Mucosa of descending colon (tissue), 3 donors: ENCODE measurements around the gene CAMSAP3. TPM values are rescaled to one million over a fixed set of nuclear protein-coding genes. Genes with fewer than 3 reads are reported as not detected.

Experiments
- ATAC-seq: fragments of 200-7000 bp; cut with Tn5 transposase; one replicate; pipeline ENCODE4 v1.9.1; 2020; ENCODE audit warnings: mild to moderate bottlenecking, moderate library complexity
- DNase-seq, 3 donors: peaks; one replicate each; pipeline ENCODE4 v3.0.0-alpha.2; 2020
- H3K36me3 ChIP-seq: fragments of 200-600 bp; one replicate; pipeline ENCODE4 v1.8.0; 2021; ENCODE audit warnings: low read depth, mild to moderate bottlenecking
- H3K4me1 ChIP-seq: fragments of 200-600 bp; one replicate; pipeline ENCODE4 v1.8.0; 2021; ENCODE audit warnings: low read depth, mild to moderate bottlenecking
- H3K4me3 ChIP-seq: fragments of 200-600 bp; one replicate; pipeline ENCODE4 v1.8.0; 2021; ENCODE audit warnings: mild to moderate bottlenecking
- H3K9me3 ChIP-seq: fragments of 200-600 bp; one replicate; pipeline ENCODE4 v1.8.0; 2021; ENCODE audit warnings: mild to moderate bottlenecking
- intact Hi-C, 2 donors: fragments of 100-400 bp; cut with DNase I in 1 of 2; cut with micrococcal nuclease in 1 of 2; formaldehyde crosslinking; loops; one replicate each; pipeline versions ENCODE4 v1.11.0 to v1.11.1; 2022; cut with DNase I, micrococcal nuclease
- microRNA-seq: library from miRNA; unstranded; fragments of <30 nt; microRNA quantifications from one replicate; pipeline ENCODE4, GENCODE V29; 2019
- total RNA-seq, 3 donors: library from RNA; stranded (reverse); fragmentation: NEBNext Ultra II Directional in 2 of 3; extraction: Animal tissue kit (Norgen Biotek cat#: 25700) in 2 of 3; gene quantifications; one replicate each; pipeline versions ENCODE4 v1.2.1 to v1.2.4, GENCODE V29; 2021 to 2023
- TF ChIP-seq, protein P1 (sequence below): fragments of 200-600 bp; IDR thresholded peaks from one replicate; pipeline ENCODE4 v1.8.0; 2022; ENCODE audit warnings: antibody characterized with exemption, mild to moderate bottlenecking
- donor health status: DM: no; HTN: no; CAD: no; lungs with moderate emphysema.
- donor health status: DM: no; HTN: no; CAD: no.
- donor health status: DM: no; HTN: yes; CAD: no.

CAMSAP3 gene
- total RNA-seq, 3 donors from 2014 or later = 25.3 to 60.5 (median 41.2) TPM

DNA sequence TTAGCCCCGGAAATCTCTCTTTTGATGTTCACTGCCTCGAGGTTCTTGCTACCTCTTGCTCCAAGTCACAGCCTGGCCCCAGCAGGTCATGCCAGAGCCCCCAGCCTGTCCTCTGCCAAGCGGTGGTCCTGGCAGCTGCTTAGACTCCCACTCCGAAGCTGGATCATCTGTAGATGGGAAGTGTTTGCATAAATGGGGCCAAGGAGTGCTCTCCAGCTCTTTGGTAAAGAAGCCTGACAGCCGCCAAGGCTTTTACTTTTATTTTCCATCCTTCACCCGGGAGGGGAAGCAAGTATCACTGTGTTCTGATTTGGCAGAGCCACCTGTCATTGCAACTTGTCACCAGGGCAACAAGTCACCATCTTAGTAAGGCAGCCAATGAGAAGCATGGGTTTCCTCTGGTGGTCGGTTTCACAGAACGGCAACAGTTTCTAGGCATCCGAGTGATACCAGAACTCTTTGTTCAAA lies 62.6 kb downstream of the CAMSAP3 start:
- DNase-seq (no peak), ATAC-seq (peak; percentile 63)
- Histone ChIP-seq H3K4me3 (no peak overlapping the region), H3K9me3 (no peaks in the 10 kb centered on the region), H3K4me1 (no peaks in the 10 kb centered on the region), H3K36me3 (no peaks in the 10 kb centered on the region)
- TF ChIP-seq, protein P1, sequence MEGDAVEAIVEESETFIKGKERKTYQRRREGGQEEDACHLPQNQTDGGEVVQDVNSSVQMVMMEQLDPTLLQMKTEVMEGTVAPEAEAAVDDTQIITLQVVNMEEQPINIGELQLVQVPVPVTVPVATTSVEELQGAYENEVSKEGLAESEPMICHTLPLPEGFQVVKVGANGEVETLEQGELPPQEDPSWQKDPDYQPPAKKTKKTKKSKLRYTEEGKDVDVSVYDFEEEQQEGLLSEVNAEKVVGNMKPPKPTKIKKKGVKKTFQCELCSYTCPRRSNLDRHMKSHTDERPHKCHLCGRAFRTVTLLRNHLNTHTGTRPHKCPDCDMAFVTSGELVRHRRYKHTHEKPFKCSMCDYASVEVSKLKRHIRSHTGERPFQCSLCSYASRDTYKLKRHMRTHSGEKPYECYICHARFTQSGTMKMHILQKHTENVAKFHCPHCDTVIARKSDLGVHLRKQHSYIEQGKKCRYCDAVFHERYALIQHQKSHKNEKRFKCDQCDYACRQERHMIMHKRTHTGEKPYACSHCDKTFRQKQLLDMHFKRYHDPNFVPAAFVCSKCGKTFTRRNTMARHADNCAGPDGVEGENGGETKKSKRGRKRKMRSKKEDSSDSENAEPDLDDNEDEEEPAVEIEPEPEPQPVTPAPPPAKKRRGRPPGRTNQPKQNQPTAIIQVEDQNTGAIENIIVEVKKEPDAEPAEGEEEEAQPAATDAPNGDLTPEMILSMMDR = no peak
- intact Hi-C loops = no loop called here

DNA sequence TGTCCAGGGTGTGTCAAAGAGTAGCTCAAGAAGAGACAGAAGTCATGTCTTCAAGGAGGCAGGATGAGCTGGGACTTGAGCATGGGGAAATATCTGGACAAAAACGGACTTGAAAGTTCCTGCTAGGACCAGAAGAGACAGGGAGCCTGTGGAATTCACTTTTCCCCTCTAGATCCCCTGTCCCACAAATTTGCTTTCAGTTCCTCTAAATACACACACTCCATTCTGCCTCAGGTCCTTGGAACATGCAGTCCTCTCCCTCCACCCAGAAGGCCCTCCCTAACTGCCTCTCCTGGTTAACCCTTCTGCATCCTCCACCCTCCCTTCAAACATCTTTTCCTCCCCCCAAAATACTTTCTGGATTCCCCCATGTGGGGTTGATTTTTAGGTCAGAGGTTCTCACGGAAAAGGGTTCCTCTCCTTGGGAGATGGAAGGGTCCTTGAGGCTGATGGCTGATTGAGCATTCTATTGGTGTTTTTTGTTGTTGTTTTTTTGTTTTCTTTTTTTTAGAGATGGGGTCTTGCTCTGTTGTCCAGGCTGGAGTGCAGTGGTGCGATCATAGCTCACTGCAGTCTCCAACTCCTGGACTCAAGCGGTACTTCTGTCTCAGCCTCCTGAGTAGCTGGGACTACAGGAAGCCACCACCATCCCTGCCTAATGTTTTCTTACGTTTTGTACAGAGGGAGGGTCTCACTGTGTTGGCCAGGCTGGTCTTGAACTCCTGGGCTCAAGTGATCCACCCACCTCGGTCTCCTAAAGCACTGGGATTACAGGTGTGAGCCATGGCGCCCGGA lies 66.3 kb downstream of the CAMSAP3 start:
- no peaks in the 10 kb centered on the region for H3K36me3 ChIP-seq
- TF ChIP-seq, protein P1 = no peak
- DNase-seq = no peak
- no peak for ATAC-seq
- intact Hi-C loops = no loop called here
- H3K4me3 ChIP-seq = no peak overlapping the region
- no peaks in the 10 kb centered on the region for H3K4me1 ChIP-seq
- H3K9me3 ChIP-seq = no peaks in the 10 kb centered on the region

DNA sequence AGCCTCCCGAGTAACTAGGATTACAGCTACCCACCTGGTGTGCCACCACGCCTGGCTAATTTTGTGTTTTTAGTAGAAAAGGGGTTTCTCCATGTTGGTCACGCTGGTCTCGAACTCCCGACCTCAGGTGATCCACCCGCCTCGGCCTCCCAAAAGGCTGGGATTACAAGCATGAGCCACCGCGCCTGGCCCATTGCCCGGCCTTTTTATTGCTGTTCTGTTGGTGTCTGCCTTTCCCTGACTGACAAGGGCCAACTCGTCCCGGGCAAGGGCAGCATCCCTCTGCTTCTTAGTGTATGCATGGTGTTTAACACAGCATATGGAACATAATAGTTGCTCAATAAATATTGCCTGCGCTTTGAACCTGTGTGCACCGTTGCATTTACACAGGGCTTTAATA lies 67.0 kb downstream of the CAMSAP3 start:
- DNase-seq (no peak), ATAC-seq (no peak)
- no peaks in the 10 kb centered on the region for H3K36me3 ChIP-seq
- H3K9me3 ChIP-seq = no peaks in the 10 kb centered on the region
- no peaks in the 10 kb centered on the region for H3K4me1 ChIP-seq
- intact Hi-C loops = no loop called here
- TF ChIP-seq, protein P1 = no peak
- no peak overlapping the region for H3K4me3 ChIP-seq

DNA sequence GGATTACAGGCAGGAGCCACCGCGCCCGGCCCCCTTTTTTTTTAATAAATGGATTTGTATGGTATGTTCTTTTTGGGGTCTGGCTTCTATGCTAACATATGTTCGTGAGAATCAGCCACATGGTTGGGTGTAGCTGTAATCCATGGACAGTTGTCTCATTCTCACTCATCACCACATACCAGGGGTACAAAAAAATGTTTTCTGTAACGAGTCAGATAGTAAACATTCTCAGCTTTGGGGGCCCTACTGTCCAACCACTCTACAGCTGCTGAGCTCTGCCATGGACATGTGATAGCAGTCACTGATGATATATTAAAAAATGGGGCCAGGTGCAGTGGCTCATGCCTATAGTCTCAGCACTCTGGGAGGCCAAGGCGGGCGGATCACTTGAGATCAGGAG lies 68.0 kb downstream of the CAMSAP3 start:
- no peaks in the 10 kb centered on the region for H3K4me1 ChIP-seq
- no peak overlapping the region for H3K4me3 ChIP-seq
- DNase-seq (no peak), ATAC-seq (no peak)
- intact Hi-C loops = no loop called here
- TF ChIP-seq, protein P1 = no peak
- H3K9me3 ChIP-seq = no peaks in the 10 kb centered on the region
- no peaks in the 10 kb centered on the region for H3K36me3 ChIP-seq

DNA sequence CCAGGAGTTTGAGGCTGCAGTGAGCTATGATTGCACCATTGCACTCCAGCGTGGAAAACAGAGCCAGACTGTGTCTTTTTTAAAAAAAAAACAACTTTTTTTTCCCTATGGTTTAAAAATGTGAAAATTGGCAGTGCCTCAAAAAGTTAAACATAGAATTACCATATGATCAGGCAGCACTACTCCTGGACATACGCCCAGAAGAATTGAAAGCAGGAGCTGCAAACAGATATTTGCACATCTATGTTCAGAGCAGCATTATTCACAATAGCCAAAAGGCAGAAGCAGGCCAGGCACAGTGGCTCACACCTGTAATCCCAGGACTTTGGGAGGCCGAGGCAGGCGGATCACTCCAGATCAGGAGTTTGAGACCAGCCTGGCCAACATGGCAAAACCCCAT lies 69.4 kb downstream of the CAMSAP3 start:
- Histone ChIP-seq H3K4me1 (no peaks in the 10 kb centered on the region), H3K4me3 (no peak overlapping the region), H3K9me3 (no peaks in the 10 kb centered on the region), H3K36me3 (no peaks in the 10 kb centered on the region)
- TF ChIP-seq, protein P1 = no peak
- intact Hi-C loops = no loop called here
- DNase-seq (no peak), ATAC-seq (no peak)

Small RNA genes lying within 50 kb of the gene (microRNA-seq; reads per million reads assigned to microRNA genes)
- gene MIR6792 = not detected

Other genes starting within 250 kb of the CAMSAP3 start
- 10 to 100 TPM; 67.8 to 86.8 (median 81.2) TPM for gene ARHGEF18, start 246.9 kb upstream of the CAMSAP3 start, total RNA-seq
- gene PEX11G, start 106.8 kb upstream of the CAMSAP3 start, total RNA-seq = 1 to 10 TPM; 4.0 to 9.5 (median 8.1) TPM
- 10 to 100 TPM; 31.7 to 88.8 (median 42.1) TPM for gene ZNF358, start 79.8 kb upstream of the CAMSAP3 start, total RNA-seq
- 10 to 100 TPM; 29.5 to 40.1 (median 31.7) TPM for gene MCOLN1, start 73.2 kb upstream of the CAMSAP3 start, total RNA-seq
- gene PNPLA6, start 60.1 kb upstream of the CAMSAP3 start, total RNA-seq = 100 to 1,000 TPM in 2 of 3 donors, 10 to 100 TPM in 1; 85.7 to 136 (median 121) TPM
- 10 to 100 TPM; 28.7 to 39.2 (median 30.7) TPM for gene XAB2, start 33.7 kb downstream of the CAMSAP3 start, total RNA-seq
- gene PET100, start 33.9 kb downstream of the CAMSAP3 start, total RNA-seq = 100 to 1,000 TPM in 2 of 3 donors, 10 to 100 TPM in 1; 91.1 to 153 (median 110) TPM
- 1 to 10 TPM in 1 of 3 donors, not detected in 2; 1.1 TPM for gene PCP2, start 37.9 kb downstream of the CAMSAP3 start, total RNA-seq
- 100 to 1,000 TPM; 114 to 209 (median 183) TPM for gene STXBP2, start 41.2 kb downstream of the CAMSAP3 start, total RNA-seq
- gene RETN, start 73.2 kb downstream of the CAMSAP3 start, total RNA-seq = not detected
- gene MCEMP1, start 81.2 kb downstream of the CAMSAP3 start, total RNA-seq = under 1 TPM in 2 of 3 donors, not detected in 1; 0.36 to 0.38 TPM
- 10 to 100 TPM; 72.5 to 97.0 (median 91.1) TPM for gene TRAPPC5, start 85.0 kb downstream of the CAMSAP3 start, total RNA-seq
- gene FCER2, start 106.3 kb downstream of the CAMSAP3 start, total RNA-seq = under 1 TPM; 0.26 to 0.44 (median 0.29) TPM
- 1 to 10 TPM in 2 of 3 donors, not detected in 1; 1.3 to 2.5 TPM for gene CLEC4G, start 136.2 kb downstream of the CAMSAP3 start, total RNA-seq
- gene CD209, start 151.7 kb downstream of the CAMSAP3 start, total RNA-seq = 10 to 100 TPM in 2 of 3 donors, 1 to 10 TPM in 1; 4.1 to 17.7 (median 17.2) TPM
- gene CLEC4M, start 167.4 kb downstream of the CAMSAP3 start, total RNA-seq = not detected
- 10 to 100 TPM in 2 of 3 donors, 1 to 10 TPM in 1; 8.3 to 17.6 (median 11.4) TPM for gene EVI5L, start 234.4 kb downstream of the CAMSAP3 start, total RNA-seq